GM20000 (cell line): ENCODE measurements around the gene MRPL2.

Experiments used
- DNase-seq: peaks from one replicate; pipeline ENCODE4 v3.0.0; 2012; ENCODE audit warnings: low spot score
- TF ChIP-seq, protein P1 (sequence below): IDR thresholded peaks from 2 replicates; pipeline ENCODE4 v1.5.1; 2012; ENCODE audit warnings: mild to moderate bottlenecking, control low read depth; ENCODE audit errors: extremely low read depth, missing control alignments

Gene MRPL2

DNA sequence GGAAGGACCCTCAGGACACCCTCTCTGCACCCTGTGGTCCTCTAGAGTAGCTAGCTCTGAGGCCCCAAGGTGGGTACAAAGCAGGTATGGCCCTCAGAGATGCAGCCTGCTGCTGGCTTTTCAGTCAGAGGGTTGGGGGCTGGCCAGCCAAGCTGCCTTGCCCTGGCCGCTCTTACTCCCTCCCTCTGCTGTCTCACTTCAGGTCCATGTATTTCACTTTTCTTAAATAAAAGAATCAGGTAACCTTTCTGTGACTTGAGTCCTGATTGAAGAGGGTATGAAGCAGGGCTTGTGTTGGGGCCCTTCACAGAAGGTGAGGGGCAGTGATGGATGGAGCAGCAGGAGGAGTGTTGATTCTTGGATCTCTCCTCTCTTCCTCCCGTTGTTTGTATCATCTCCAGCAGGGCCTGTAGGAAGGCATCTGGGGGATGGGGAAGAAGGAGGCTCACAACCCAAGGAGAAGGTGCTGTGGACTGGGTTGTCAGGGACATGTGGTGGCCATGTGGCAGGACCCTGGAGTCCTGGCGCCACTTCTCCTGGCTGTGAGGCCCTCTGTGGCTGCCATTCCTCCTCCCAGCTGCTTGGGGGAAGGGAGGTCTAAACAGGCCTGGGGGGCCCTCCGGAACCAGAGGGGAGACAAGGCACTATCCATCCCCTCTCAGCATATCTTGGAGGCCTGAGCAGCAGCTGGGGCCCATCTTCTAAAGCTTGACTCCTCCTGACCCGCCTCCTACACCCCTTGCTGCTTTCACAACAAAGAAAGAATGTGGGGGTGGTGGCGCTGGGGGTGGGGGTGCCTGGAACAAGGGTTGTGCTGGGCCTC, 15.8 kb upstream of the MRPL2 start:
- TF ChIP-seq, protein P1, sequence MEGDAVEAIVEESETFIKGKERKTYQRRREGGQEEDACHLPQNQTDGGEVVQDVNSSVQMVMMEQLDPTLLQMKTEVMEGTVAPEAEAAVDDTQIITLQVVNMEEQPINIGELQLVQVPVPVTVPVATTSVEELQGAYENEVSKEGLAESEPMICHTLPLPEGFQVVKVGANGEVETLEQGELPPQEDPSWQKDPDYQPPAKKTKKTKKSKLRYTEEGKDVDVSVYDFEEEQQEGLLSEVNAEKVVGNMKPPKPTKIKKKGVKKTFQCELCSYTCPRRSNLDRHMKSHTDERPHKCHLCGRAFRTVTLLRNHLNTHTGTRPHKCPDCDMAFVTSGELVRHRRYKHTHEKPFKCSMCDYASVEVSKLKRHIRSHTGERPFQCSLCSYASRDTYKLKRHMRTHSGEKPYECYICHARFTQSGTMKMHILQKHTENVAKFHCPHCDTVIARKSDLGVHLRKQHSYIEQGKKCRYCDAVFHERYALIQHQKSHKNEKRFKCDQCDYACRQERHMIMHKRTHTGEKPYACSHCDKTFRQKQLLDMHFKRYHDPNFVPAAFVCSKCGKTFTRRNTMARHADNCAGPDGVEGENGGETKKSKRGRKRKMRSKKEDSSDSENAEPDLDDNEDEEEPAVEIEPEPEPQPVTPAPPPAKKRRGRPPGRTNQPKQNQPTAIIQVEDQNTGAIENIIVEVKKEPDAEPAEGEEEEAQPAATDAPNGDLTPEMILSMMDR, result no peak
- no peak for DNase-seq

- TF ChIP-seq, protein P1, result no peak
- peak; percentile 82 for DNase-seq
Measured at GRCh38 chr6:43070028-43070632, 10.9 kb upstream of the MRPL2 start.

- TF ChIP-seq, protein P1, result no peak
- DNase-seq, result no peak
Measured at GRCh38 chr6:43062818-43063217, 3.6 kb upstream of the MRPL2 start.

DNA sequence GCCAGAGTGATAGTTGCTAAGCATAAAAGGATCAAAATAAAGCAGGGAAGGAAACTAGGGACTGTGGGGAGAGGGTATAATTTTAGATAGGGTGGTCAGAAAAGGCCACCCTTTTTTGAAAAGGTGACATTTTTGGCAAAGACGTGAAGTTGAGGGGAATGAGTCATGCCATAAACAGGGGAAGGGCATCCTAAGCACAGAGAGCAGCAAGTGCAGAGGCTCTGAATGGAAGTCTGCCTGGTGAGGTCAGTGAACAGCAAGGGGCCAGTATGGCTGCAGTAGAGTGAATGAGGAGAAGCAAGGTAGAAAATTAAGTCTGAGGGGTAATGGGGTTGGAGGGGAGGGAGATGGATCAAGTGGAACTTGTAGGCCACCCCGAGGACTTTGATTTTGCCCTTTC, 2.6 kb upstream of the MRPL2 start:
- TF ChIP-seq, protein P1, result no peak

DNA sequence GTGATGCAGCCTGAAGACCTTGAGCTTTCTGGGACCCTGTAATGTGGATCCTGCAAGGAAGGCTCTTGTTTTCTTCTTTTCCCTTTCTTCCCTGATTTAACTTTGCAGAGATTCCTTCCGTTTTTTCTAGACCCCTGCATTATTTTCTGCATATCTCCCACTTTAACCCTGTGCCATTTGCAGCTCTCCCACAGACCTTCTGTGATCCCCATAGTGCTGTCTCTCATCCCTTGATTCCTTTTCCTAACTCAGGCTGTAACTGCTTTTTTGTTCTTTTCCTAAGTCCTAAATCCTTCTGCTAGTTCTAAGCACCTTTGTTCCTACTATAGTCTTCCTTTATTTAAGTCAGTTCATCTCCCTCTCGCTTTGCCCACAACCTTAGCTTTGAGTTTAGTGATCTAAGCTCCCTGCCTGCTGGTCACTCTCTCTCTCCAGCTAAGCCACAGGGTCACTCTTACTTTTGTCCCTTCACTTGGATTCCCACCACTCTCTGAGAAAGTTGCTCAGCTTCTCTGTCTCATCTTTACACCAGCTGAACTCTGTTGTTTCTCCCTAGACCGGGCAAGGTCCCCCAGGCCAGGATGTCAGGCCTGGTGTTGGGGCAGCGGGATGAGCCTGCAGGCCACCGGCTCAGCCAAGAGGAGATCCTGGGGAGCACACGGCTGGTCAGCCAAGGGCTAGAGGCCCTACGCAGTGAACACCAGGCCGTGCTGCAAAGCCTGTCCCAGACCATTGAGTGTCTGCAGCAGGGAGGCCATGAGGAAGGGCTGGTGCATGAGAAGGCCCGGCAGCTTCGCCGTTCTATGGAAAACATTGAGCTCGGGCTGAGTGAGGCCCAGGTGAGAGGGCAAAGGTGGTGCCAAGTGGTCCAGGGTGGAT, 1.8 kb upstream of the MRPL2 start:
- no peak for DNase-seq
- TF ChIP-seq, protein P1, result no peak

More for the DNA sequence above, 2.6 kb upstream of the MRPL2 start:
- DNase-seq, result no peak

GRCh38 chr6:43060034-43060754, 960 bp upstream of the MRPL2 start:
- TF ChIP-seq, protein P1, result no peak
- no peak for DNase-seq
